Measurements from ENCODE around the gene ASB13.

ASB13 gene

GRCh38 chr10:5666008-5666840 is at the start of gene ASB13:
TSS of gene ASB13 (minus strand) at chr10:5666595. CDS start at chr10:5666551, 44 bp downstream.
- in situ Hi-C loops (cut with MboI; ENCODE audit: low sequenced_read_pairs), result no loop called here

GRCh38 chr10:5711642-5712041 is 45.2 kb upstream of the ASB13 start:
- in situ Hi-C loops (cut with MboI; ENCODE audit: low sequenced_read_pairs), result no loop called here

- in situ Hi-C loops (cut with MboI; ENCODE audit: low sequenced_read_pairs), result no loop called here
These were observed 44.5 kb upstream of the ASB13 start for GRCh38 chr10:5710859-5711258.

- in situ Hi-C loops (cut with MboI; ENCODE audit: low sequenced_read_pairs), result no loop called here
These were observed 43.5 kb upstream of the ASB13 start for GRCh38 chr10:5709865-5710264.

- in situ Hi-C loops (cut with MboI; ENCODE audit: low sequenced_read_pairs), result no loop called here
These were observed 42.0 kb upstream of the ASB13 start for GRCh38 chr10:5708356-5708755.

GRCh38 chr10:5698062-5698461 is 31.7 kb upstream of the ASB13 start:
- in situ Hi-C loops (cut with MboI; ENCODE audit: low sequenced_read_pairs), result no loop called here

- in situ Hi-C loops (cut with MboI; ENCODE audit: low sequenced_read_pairs), result no loop called here
These were observed 30.9 kb upstream of the ASB13 start for GRCh38 chr10:5697342-5697741.

GRCh38 chr10:5694573-5694972 is 28.2 kb upstream of the ASB13 start:
- in situ Hi-C loops (cut with MboI; ENCODE audit: low sequenced_read_pairs), result no loop called here

- in situ Hi-C loops (cut with MboI; ENCODE audit: low sequenced_read_pairs), result no loop called here
These were observed 26.3 kb upstream of the ASB13 start for GRCh38 chr10:5692461-5693358.

- in situ Hi-C loops (cut with MboI; ENCODE audit: low sequenced_read_pairs), result no loop called here
These were observed 25.4 kb upstream of the ASB13 start for GRCh38 chr10:5691786-5692185.

- in situ Hi-C loops (cut with MboI; ENCODE audit: low sequenced_read_pairs), result loop anchor here (10.0 kb wide), 1 partner anchor 196 kb away; the partner anchor contains the start of gene ANKRD16
These were observed 22.2 kb upstream of the ASB13 start for GRCh38 chr10:5688587-5688986.

- in situ Hi-C loops (cut with MboI; ENCODE audit: low sequenced_read_pairs), result loop anchor here (10.0 kb wide), 1 partner anchor 199 kb away; the partner anchor contains the start of gene ANKRD16
These were observed 19.4 kb upstream of the ASB13 start for GRCh38 chr10:5685764-5686240.

GRCh38 chr10:5684971-5685763 is 18.8 kb upstream of the ASB13 start:
- in situ Hi-C loops (cut with MboI; ENCODE audit: low sequenced_read_pairs), result loop anchor here (10.0 kb wide), 1 partner anchor 200 kb away; the partner anchor contains the start of gene ANKRD16

- in situ Hi-C loops (cut with MboI; ENCODE audit: low sequenced_read_pairs), result loop anchor here (10.0 kb wide), 1 partner anchor 200 kb away; the partner anchor contains the start of gene ANKRD16
These were observed 18.0 kb upstream of the ASB13 start, which contains the start of gene TASOR2 for GRCh38 chr10:5684318-5684970. TSS of gene TASOR2 (plus strand) at chr10:5684838. CDS start at chr10:5720643, 35,805 bp downstream.

- in situ Hi-C loops (cut with MboI; ENCODE audit: low sequenced_read_pairs), result loop anchor here (10.0 kb wide), 1 partner anchor 202 kb away; the partner anchor contains the start of gene ANKRD16
These were observed 16.7 kb upstream of the ASB13 start for GRCh38 chr10:5683065-5683464.

GRCh38 chr10:5681930-5682329 is 15.5 kb upstream of the ASB13 start:
- in situ Hi-C loops (cut with MboI; ENCODE audit: low sequenced_read_pairs), result loop anchor here (10.0 kb wide), 1 partner anchor 203 kb away; the partner anchor contains the start of gene ANKRD16

GRCh38 chr10:5679606-5680005 is 13.2 kb upstream of the ASB13 start:
- in situ Hi-C loops (cut with MboI; ENCODE audit: low sequenced_read_pairs), result loop anchor here (10.0 kb wide), 1 partner anchor 205 kb away; the partner anchor contains the start of gene ANKRD16

GRCh38 chr10:5679037-5679435 is 12.6 kb upstream of the ASB13 start:
- in situ Hi-C loops (cut with MboI; ENCODE audit: low sequenced_read_pairs), result no loop called here

- in situ Hi-C loops (cut with MboI; ENCODE audit: low sequenced_read_pairs), result no loop called here
These were observed 12.1 kb upstream of the ASB13 start for GRCh38 chr10:5678397-5679036.
